Nucleus accumbens (tissue), 56 donors: ENCODE data around the gene ZNF14.
"Not testable (repeated sequence)": the region's sequence is repeated elsewhere in the genome, so short reads cannot be mapped to it uniquely, and the experiment has no call there.

Experiments
- DNase-seq, 56 donors: peaks; one replicate each; lab custom pipeline; 2025; lab: John Stamatoyannopoulos, UW

The ZNF14 gene

GRCh38 chr19:19747357-19748220 is 14.7 kb upstream of the ZNF14 start:
- no peak for DNase-seq

GRCh38 chr19:19746286-19747213 is 13.6 kb upstream of the ZNF14 start:
- DNase-seq = no peak

GRCh38 chr19:19745496-19746285 is 12.8 kb upstream of the ZNF14 start:
- DNase-seq = no peak

DNA sequence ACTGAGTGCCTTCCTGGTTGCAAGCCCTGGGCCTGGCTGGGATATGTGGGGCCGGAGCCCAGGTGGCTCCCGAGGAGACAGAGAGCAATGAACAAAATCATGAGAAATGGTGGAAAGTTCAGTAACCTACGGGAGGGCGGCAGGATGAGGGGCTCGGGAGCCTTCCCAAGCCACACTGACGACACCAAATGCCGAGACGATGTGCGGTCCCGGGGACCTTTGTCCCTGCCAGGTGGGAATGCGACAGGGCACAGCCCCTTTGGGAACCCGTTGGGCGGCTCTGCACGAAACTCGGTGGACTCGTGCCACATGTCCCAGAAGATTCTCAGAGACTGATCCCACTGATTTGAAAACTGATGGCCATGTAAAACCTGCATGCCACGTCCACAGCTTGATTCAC is 11.7 kb upstream of the ZNF14 start:
- DNase-seq = no peak

GRCh38 chr19:19743921-19744320 is 11.0 kb upstream of the ZNF14 start:
- DNase-seq = not testable (repeated sequence)

GRCh38 chr19:19743176-19743575 is 10.3 kb upstream of the ZNF14 start:
- no peak for DNase-seq

GRCh38 chr19:19742773-19743172 is 9.9 kb upstream of the ZNF14 start:
- DNase-seq = no peak

DNA sequence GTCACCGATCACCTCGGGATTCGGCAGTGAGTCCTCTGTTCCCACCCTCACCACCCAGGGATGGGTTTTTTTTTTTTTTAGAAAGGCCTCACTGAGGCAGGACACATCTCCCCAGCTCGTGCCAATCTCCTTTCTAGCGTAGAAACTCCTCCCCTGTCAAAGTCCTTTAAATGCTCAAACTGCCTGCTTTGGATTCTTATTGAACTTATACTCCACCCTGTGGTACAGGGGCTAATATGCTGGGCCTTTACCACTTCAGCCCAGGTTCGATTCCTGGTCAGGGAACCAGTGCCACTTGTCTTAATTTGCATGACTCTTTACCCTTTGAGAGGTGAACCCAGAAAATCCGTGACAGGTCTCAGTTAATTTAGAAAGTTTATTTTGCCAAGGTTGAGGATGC is 8.3 kb upstream of the ZNF14 start:
- DNase-seq = no peak

DNA sequence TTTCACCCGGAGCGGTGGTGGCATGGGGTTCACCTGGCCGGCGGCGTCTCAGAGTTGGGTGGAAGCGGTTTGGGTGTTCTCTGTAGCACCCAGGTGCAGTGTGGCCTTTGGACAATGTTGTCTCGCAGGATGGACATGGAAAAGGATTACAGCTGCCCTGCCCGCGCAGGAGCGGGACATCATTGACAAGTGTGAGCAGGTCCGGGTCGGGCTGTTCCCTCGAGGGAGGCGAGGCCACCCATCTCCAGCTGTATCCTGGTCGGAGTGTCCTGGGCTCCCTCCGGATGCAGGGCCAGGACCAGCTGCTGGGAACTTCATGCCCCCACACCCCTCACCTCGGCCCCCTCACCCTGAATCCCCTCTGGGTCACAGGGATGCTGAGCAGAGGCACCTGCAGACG is 7.8 kb upstream of the ZNF14 start:
- no peak for DNase-seq

- no peak for DNase-seq
Measured at GRCh38 chr19:19738564-19738963, 5.7 kb upstream of the ZNF14 start.

GRCh38 chr19:19737559-19738332 is 4.8 kb upstream of the ZNF14 start:
- DNase-seq = no peak

GRCh38 chr19:19721896-19722295 is 11.0 kb downstream of the ZNF14 start:
- DNase-seq = no peak

- DNase-seq = no peak
Measured at GRCh38 chr19:19719798-19720197, 13.1 kb downstream of the ZNF14 start.

DNA sequence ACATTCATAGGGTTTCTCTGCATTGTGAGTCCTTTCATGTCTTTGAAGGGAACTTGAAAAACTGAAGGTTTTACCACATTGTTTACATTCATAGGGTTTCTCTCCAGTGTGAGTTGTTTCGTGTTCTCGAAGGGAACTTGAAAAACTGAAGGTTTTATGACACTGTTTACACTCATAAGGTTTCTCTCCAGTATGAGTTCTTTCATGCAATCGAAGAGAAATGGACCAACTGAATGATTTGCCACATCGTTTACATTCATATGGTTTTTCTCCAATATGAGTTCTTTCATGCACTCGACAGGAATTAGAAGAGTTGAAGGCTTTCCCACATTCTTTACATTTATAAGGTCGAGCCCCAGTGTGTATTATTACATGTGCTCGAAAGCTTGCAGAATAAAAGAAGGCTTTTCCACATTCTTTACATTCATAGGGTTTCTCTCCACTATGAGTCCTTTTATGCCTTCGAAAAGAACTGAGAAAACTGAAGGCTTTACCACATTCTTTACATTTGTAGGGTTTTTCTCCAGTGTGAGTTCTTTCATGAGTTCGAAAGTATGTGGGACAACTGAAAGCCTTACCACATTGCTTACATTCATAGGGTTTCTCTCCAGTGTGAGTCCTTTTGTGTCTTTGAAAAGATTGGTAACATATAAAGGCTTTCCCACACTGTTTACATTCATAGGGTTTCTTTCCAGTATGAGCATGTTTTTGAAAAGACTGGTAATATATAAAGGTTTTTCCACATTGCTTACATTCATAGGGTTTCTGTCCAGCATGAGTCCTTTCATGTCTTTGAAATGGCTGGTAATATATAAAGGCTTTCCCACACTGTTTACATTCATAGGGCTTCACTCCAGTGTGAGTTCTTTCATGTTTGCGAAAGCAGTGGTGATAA is 20.7 kb downstream of the ZNF14 start:
- no peak for DNase-seq

GRCh38 chr19:19711306-19711933 is 21.5 kb downstream of the ZNF14 start:
- DNase-seq = no peak

GRCh38 chr19:19710506-19710905 is 22.4 kb downstream of the ZNF14 start:
- no peak for DNase-seq

GRCh38 chr19:19704836-19705235 is 28.1 kb downstream of the ZNF14 start:
- DNase-seq = no peak

- not testable (repeated sequence) for DNase-seq
Measured at GRCh38 chr19:19700493-19700892, 32.4 kb downstream of the ZNF14 start.
